SK-N-SH (cell line): ENCODE results near the gene SMIM44. TPM values are rescaled to one million over a fixed set of nuclear protein-coding genes. Genes with fewer than 3 reads are reported as not detected.
A peak's percentile ranks its signal among the peaks of the same experiment; 100 is the strongest.

Source experiments
- CTCF ChIA-PET: fragments of 300-600, 350-600 bp; formaldehyde crosslinking; extraction: SDS; loops from one replicate; lab custom pipeline; 2021; lab: Yijun Ruan, JAX
- POLR2A ChIA-PET: fragments of 350-600 bp; sonication (Branson Sonifier 250); formaldehyde crosslinking; extraction: SDS; loops from one replicate; lab custom pipeline; 2020; ENCODE audit warnings: antibody characterized with exemption, inconsistent platforms; lab: Yijun Ruan, JAX
- DNase-seq: peaks from one replicate; pipeline ENCODE4 v3.0.0; 2012
- H2AFZ ChIP-seq: fragments of 200-600 bp; sonication (generic); 2 replicates; pipeline ENCODE4 v1.8.1; 2016; ENCODE audit warnings: antibody characterized with exemption, mild to moderate bottlenecking, low read depth
- H3F3A ChIP-seq: fragments of 200-600 bp; sonication (generic); replicated peaks from 2 replicates; pipeline ENCODE3; 2016; ENCODE audit warnings: antibody characterized with exemption, mild to moderate bottlenecking; ENCODE audit not compliant: insufficient read depth
- H3K27ac ChIP-seq, 2 experiments: fragments of 200-500 bp in 1 of 2; fragments of 200-600 bp in 1 of 2; sonication (Bioruptor generic) in 1 of 2; sonication (generic), shearing (Covaris generic) in 1 of 2; 2 replicates each; pipeline versions ENCODE4 v1.5.1 to v1.6.1; 2014 to 2016; ENCODE audit warnings: low read depth in 2 of 2, inconsistent platforms in 1 of 2, low read length in 1 of 2, mild to moderate bottlenecking in 1 of 2, mixed read lengths in 1 of 2
- H3K27me3 ChIP-seq: fragments of 200-600 bp; sonication (generic), shearing (Covaris generic); 2 replicates; pipeline ENCODE4 v1.6.1; 2016; ENCODE audit warnings: mixed run types; ENCODE audit not compliant: insufficient read depth
- H3K36me3 ChIP-seq, 2 experiments: fragments of 200-500 bp in 1 of 2; fragments of 200-600 bp in 1 of 2; sonication (Bioruptor generic) in 1 of 2; sonication (generic) in 1 of 2; replicated peaks in 1 of 2; 2 replicates each; pipeline versions ENCODE3 to v1.5.1; 2014 to 2016; ENCODE audit warnings: low read length in 1 of 2, mild to moderate bottlenecking in 1 of 2; ENCODE audit not compliant: insufficient read depth in 2 of 2, control insufficient read depth in 1 of 2
- H3K4me1 ChIP-seq, 2 experiments: fragments of 200-500 bp in 1 of 2; fragments of 200-600 bp in 1 of 2; sonication (Bioruptor generic) in 1 of 2; sonication (generic), shearing (Covaris generic) in 1 of 2; 2 replicates each; pipeline versions ENCODE4 v1.5.1 to v1.6.1; 2014 to 2016; ENCODE audit warnings: low read depth in 1 of 2, low read length in 1 of 2, mixed run types in 1 of 2; ENCODE audit not compliant: insufficient read depth in 2 of 2, control insufficient read depth in 1 of 2
- H3K4me2 ChIP-seq: fragments of 200-600 bp; sonication (generic), shearing (Covaris generic); 2 replicates; pipeline ENCODE4 v1.6.1; 2017; ENCODE audit warnings: mixed run types
- H3K4me3 ChIP-seq, 2 experiments: fragments of 200-500 bp in 1 of 2; fragments of 200-600 bp in 1 of 2; sonication (Bioruptor generic) in 1 of 2; sonication (generic), shearing (Covaris generic) in 1 of 2; 2 replicates each; pipeline versions ENCODE4 v1.5.1 to v1.8.1; 2014 to 2016; ENCODE audit warnings: low read depth in 2 of 2, inconsistent platforms in 1 of 2, low read length in 1 of 2, mild to moderate bottlenecking in 1 of 2, mixed read lengths in 1 of 2, moderate library complexity in 1 of 2
- H3K79me2 ChIP-seq: fragments of 200-600 bp; sonication (generic); 2 replicates; pipeline ENCODE4 v1.8.1; 2017; ENCODE audit warnings: mild to moderate bottlenecking; ENCODE audit not compliant: insufficient read depth
- H3K9ac ChIP-seq: fragments of 200-600 bp; sonication (generic); 2 replicates; pipeline ENCODE4 v1.6.1; 2017; ENCODE audit warnings: mixed run types
- H3K9me2 ChIP-seq: fragments of 200-600 bp; sonication (generic); 2 replicates; pipeline ENCODE4 v1.6.1; 2017; ENCODE audit warnings: mixed run types
- H3K9me3 ChIP-seq: fragments of 200-600 bp; sonication (generic); 2 replicates; pipeline ENCODE4 v1.6.1; 2017; ENCODE audit warnings: mixed run types, mild to moderate bottlenecking, moderate library complexity
- H4K20me1 ChIP-seq: fragments of 200-600 bp; sonication (generic); 2 replicates; pipeline ENCODE4 v1.6.1; 2017; ENCODE audit warnings: mild to moderate bottlenecking, mixed run types; ENCODE audit not compliant: insufficient read depth
- CHD2 ChIP-seq: fragments of 150-350 bp; IDR thresholded peaks from 2 replicates; pipeline ENCODE4 v1.6.1; 2018; ENCODE audit warnings: low read length; ENCODE audit not compliant: partially characterized antibody
- MXI1 ChIP-seq: IDR thresholded peaks from 2 replicates; pipeline ENCODE4 v1.6.1; 2012; ENCODE audit warnings: mild to moderate bottlenecking, low read depth, low read length, improper control_type of control experiment
- RFX5 ChIP-seq: IDR thresholded peaks from 2 replicates; pipeline ENCODE4 v1.6.1; 2012; ENCODE audit warnings: mild to moderate bottlenecking, improper control_type of control experiment, low read length
- USF2 ChIP-seq: fragments of 150-350 bp; IDR thresholded peaks from 2 replicates; pipeline ENCODE4 v1.6.1; 2017; ENCODE audit warnings: antibody characterized with exemption, low read length, low read depth, borderline replicate concordance
- YY1 ChIP-seq: IDR thresholded peaks from 2 replicates; pipeline ENCODE4 v1.4.0; 2012; ENCODE audit warnings: low read depth, mild to moderate bottlenecking
- ZBTB33 ChIP-seq: IDR thresholded peaks from 2 replicates; pipeline ENCODE4 v1.4.0; 2012; ENCODE audit warnings: low read depth, borderline replicate concordance
- WGBS: methylation state at CpG from one replicate; pipeline ENCODE4 v1.1.6; 2017; ENCODE audit warnings: low lambda C conversion rate; 5-methylcytosine and 5-hydroxymethylcytosine counted together
- polyA plus RNA-seq, 3 experiments: library from polyadenylated mRNA; depleted of rRNA; stranded (reverse); fragments of >200 nt; gene quantifications; 2 replicates each; pipeline ENCODE4 v1.2.3, GENCODE V29; 2012
- TF ChIP-seq, protein P1 (sequence below): IDR thresholded peaks from 2 replicates; pipeline ENCODE4 v1.4.0; 2012; ENCODE audit warnings: low read depth
- TF ChIP-seq, protein P2 (sequence below): IDR thresholded peaks from 2 replicates; pipeline ENCODE4 v1.6.1; 2012; ENCODE audit warnings: mild to moderate bottlenecking, low read depth, low read length, moderate library complexity

SMIM44 gene
- polyA plus RNA-seq, 1 of the 3 experiments (the other 2 are of a cell fraction): not detected

- peaks cover 0 to 4% of the 10 kb centered on the region in 2 experiments for H3K36me3 ChIP-seq
- peak overlapping the region; percentile 69 to 71 for H3K4me3 ChIP-seq
- no peaks in the 10 kb centered on the region for H3K9me2 ChIP-seq
- DNase-seq: peak; percentile 66
- H3K9ac ChIP-seq: peak overlapping the region; percentile 87
- peak overlapping the region; percentile 93 for H3K4me2 ChIP-seq
- no peaks in the 10 kb centered on the region for H3K9me3 ChIP-seq
- no peaks in the 10 kb centered on the region for H3K27me3 ChIP-seq
- WGBS: 1% methylated on average over 24 of the region's 69 CpGs
- TF ChIP-seq YY1 (no peak), MXI1 (no peak), USF2 (no peak), CHD2 (no peak), ZBTB33 (no peak), RFX5 (no peak)
- TF ChIP-seq, protein P1, sequence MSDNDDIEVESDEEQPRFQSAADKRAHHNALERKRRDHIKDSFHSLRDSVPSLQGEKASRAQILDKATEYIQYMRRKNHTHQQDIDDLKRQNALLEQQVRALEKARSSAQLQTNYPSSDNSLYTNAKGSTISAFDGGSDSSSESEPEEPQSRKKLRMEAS: no peak
- TF ChIP-seq, protein P2, sequence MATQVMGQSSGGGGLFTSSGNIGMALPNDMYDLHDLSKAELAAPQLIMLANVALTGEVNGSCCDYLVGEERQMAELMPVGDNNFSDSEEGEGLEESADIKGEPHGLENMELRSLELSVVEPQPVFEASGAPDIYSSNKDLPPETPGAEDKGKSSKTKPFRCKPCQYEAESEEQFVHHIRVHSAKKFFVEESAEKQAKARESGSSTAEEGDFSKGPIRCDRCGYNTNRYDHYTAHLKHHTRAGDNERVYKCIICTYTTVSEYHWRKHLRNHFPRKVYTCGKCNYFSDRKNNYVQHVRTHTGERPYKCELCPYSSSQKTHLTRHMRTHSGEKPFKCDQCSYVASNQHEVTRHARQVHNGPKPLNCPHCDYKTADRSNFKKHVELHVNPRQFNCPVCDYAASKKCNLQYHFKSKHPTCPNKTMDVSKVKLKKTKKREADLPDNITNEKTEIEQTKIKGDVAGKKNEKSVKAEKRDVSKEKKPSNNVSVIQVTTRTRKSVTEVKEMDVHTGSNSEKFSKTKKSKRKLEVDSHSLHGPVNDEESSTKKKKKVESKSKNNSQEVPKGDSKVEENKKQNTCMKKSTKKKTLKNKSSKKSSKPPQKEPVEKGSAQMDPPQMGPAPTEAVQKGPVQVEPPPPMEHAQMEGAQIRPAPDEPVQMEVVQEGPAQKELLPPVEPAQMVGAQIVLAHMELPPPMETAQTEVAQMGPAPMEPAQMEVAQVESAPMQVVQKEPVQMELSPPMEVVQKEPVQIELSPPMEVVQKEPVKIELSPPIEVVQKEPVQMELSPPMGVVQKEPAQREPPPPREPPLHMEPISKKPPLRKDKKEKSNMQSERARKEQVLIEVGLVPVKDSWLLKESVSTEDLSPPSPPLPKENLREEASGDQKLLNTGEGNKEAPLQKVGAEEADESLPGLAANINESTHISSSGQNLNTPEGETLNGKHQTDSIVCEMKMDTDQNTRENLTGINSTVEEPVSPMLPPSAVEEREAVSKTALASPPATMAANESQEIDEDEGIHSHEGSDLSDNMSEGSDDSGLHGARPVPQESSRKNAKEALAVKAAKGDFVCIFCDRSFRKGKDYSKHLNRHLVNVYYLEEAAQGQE: no peak
- POLR2A ChIA-PET: interaction anchor here (1.4 kb wide), 1 partner anchor 13 kb away, joined by 3 read pairs; no protein-coding TSS in a partner anchor
- peaks cover 11% of the 10 kb centered on the region in 2 experiments; a peak in 2 of 4 replicates for H3K4me1 ChIP-seq
- CTCF ChIA-PET: interaction anchor here (1.7 kb wide), 1 partner anchor 32 kb away, joined by 3 read pairs; the partner anchor contains the start of gene TEKTIP1
- peak overlapping the region; percentile 47 to 53; a peak in 3 of 4 replicates for H3K27ac ChIP-seq
- H3K79me2 ChIP-seq: peaks cover 55% of the 10 kb centered on the region
- peaks cover 40% of the 10 kb centered on the region for H4K20me1 ChIP-seq
- H3F3A ChIP-seq: peaks cover 16% of the 10 kb centered on the region
- H2AFZ ChIP-seq: peak overlapping the region; percentile 65; the same call in 1 of the 2 replicates
Observed at GRCh38 chr19:3506384-3507340, 23.4 kb upstream of the SMIM44 start.
